SKM-1 (cell line): ENCODE measurements around the gene ATP6V0A1.
A peak's percentile ranks its signal among the peaks of the same experiment; 100 is the strongest.
"Not testable (repeated sequence)": the region's sequence is repeated elsewhere in the genome, so short reads cannot be mapped to it uniquely, and the experiment has no call there.

Experiments used
- DNase-seq: peaks from one replicate; lab custom pipeline; 2025; ENCODE audit not compliant: unreplicated experiment; lab: John Stamatoyannopoulos, UW

Gene ATP6V0A1

GRCh38 chr17:42537156-42537805 is 78.6 kb downstream of the ATP6V0A1 start:
- DNase-seq = no peak

- no peak for DNase-seq
Observed at GRCh38 chr17:42537826-42538451, 79.3 kb downstream of the ATP6V0A1 start.

GRCh38 chr17:42538482-42538881 is 79.8 kb downstream of the ATP6V0A1 start:
- DNase-seq = no peak

- not testable (repeated sequence) for DNase-seq
Observed at GRCh38 chr17:42540558-42540957, 81.9 kb downstream of the ATP6V0A1 start.

- DNase-seq = no peak
Observed at GRCh38 chr17:42541041-42541833, 82.6 kb downstream of the ATP6V0A1 start.

- no peak for DNase-seq
Observed at GRCh38 chr17:42543190-42544079, 84.8 kb downstream of the ATP6V0A1 start.

- no peak for DNase-seq
Observed at GRCh38 chr17:42544874-42545283, 86.2 kb downstream of the ATP6V0A1 start.

GRCh38 chr17:42545755-42546505 is 87.3 kb downstream of the ATP6V0A1 start:
- DNase-seq = not testable (repeated sequence)

- DNase-seq = no peak
Observed at GRCh38 chr17:42547001-42547461, 88.4 kb downstream of the ATP6V0A1 start.

GRCh38 chr17:42547698-42548069 is 89.0 kb downstream of the ATP6V0A1 start:
- DNase-seq = no peak

GRCh38 chr17:42548070-42548837 is 89.6 kb downstream of the ATP6V0A1 start:
- no peak for DNase-seq

GRCh38 chr17:42548993-42549755 is 90.5 kb downstream of the ATP6V0A1 start:
- DNase-seq = no peak

- not testable (repeated sequence) for DNase-seq
Observed at GRCh38 chr17:42552736-42553135, 94.1 kb downstream of the ATP6V0A1 start, which contains the start of gene HSD17B1. HSD17B1 (plus strand) TSS chr17:42552923; CDS start chr17:42552934, 11 bp downstream.

- DNase-seq = no peak
Observed at GRCh38 chr17:42553161-42553818, 94.6 kb downstream of the ATP6V0A1 start.

- DNase-seq = no peak
Observed at GRCh38 chr17:42553866-42554249, 95.2 kb downstream of the ATP6V0A1 start.

- peak; percentile 64 for DNase-seq
Observed at GRCh38 chr17:42554250-42555121, 95.8 kb downstream of the ATP6V0A1 start.

GRCh38 chr17:42555122-42555622 is 96.5 kb downstream of the ATP6V0A1 start:
- no peak for DNase-seq
